Activated naive CD8-positive, alpha-beta T cell (primary cell): ENCODE results near the gene VAV2.

Experiments used
- H3K27ac Mint-ChIP-seq: one replicate; pipeline ENCODE4 v1.8.0; 2021; ENCODE audit warnings: mixed read lengths
- H3K27me3 Mint-ChIP-seq: one replicate; pipeline ENCODE4 v1.8.0; 2021; ENCODE audit warnings: mixed read lengths
- H3K36me3 Mint-ChIP-seq: one replicate; pipeline ENCODE4 v1.8.0; 2021; ENCODE audit warnings: mixed read lengths
- H3K4me1 Mint-ChIP-seq: one replicate; pipeline ENCODE4 v1.8.0; 2021; ENCODE audit warnings: low read depth, mixed read lengths
- H3K4me3 Mint-ChIP-seq: one replicate; pipeline ENCODE4 v1.8.0; 2021; ENCODE audit warnings: mild to moderate bottlenecking, mixed read lengths
- H3K9me3 Mint-ChIP-seq: one replicate; pipeline ENCODE4 v1.8.0; 2021; ENCODE audit warnings: low read depth, mixed read lengths

Gene VAV2

GRCh38 chr9:134030821-134031470 lies 38.8 kb upstream of the VAV2 start:
- Mint-ChIP-seq H3K27me3 (no peaks in the 10 kb centered on the region), H3K36me3 (peaks cover 3% of the 10 kb centered on the region), H3K4me3 (no peak overlapping the region), H3K9me3 (no peaks in the 10 kb centered on the region), H3K4me1 (peaks cover 5% of the 10 kb centered on the region), H3K27ac (no peak overlapping the region)

GRCh38 chr9:134029248-134030226 lies 37.4 kb upstream of the VAV2 start:
- Mint-ChIP-seq H3K27ac (no peak overlapping the region), H3K4me1 (peaks cover 5% of the 10 kb centered on the region), H3K27me3 (no peaks in the 10 kb centered on the region), H3K9me3 (no peaks in the 10 kb centered on the region), H3K4me3 (no peak overlapping the region), H3K36me3 (peaks cover 3% of the 10 kb centered on the region)

- no peaks in the 10 kb centered on the region for H3K9me3 Mint-ChIP-seq
These were observed 36.6 kb upstream of the VAV2 start for GRCh38 chr9:134028575-134029247.

GRCh38 chr9:134028076-134028475 lies 36.0 kb upstream of the VAV2 start:
- Mint-ChIP-seq H3K27me3 (no peaks in the 10 kb centered on the region), H3K27ac (no peak overlapping the region), H3K4me1 (peaks cover 7% of the 10 kb centered on the region), H3K36me3 (peaks cover under 1% of the 10 kb centered on the region), H3K4me3 (peak overlapping the region; percentile 19), H3K9me3 (no peaks in the 10 kb centered on the region)

More at GRCh38 chr9:134028575-134029247, 36.6 kb upstream of the VAV2 start:
- H3K4me3 Mint-ChIP-seq = no peak overlapping the region
- no peaks in the 10 kb centered on the region for H3K27me3 Mint-ChIP-seq
- H3K36me3 Mint-ChIP-seq = peaks cover 3% of the 10 kb centered on the region
- H3K27ac Mint-ChIP-seq = no peak overlapping the region
- peaks cover 7% of the 10 kb centered on the region for H3K4me1 Mint-ChIP-seq

GRCh38 chr9:134027561-134027960 lies 35.4 kb upstream of the VAV2 start:
- H3K4me3 Mint-ChIP-seq = peak overlapping the region; percentile 79
- no peak overlapping the region for H3K27ac Mint-ChIP-seq

GRCh38 chr9:134026981-134027380 lies 34.9 kb upstream of the VAV2 start:
- Mint-ChIP-seq H3K9me3 (no peaks in the 10 kb centered on the region), H3K4me3 (peak overlapping the region; percentile 79), H3K27ac (no peak overlapping the region), H3K4me1 (peaks cover 7% of the 10 kb centered on the region), H3K36me3 (no peaks in the 10 kb centered on the region), H3K27me3 (no peaks in the 10 kb centered on the region)

More at GRCh38 chr9:134027561-134027960, 35.4 kb upstream of the VAV2 start:
- Mint-ChIP-seq H3K4me1 (peaks cover 7% of the 10 kb centered on the region), H3K9me3 (no peaks in the 10 kb centered on the region), H3K36me3 (no peaks in the 10 kb centered on the region), H3K27me3 (no peaks in the 10 kb centered on the region)

- peaks cover 7% of the 10 kb centered on the region for H3K4me1 Mint-ChIP-seq
- no peaks in the 10 kb centered on the region for H3K9me3 Mint-ChIP-seq
- H3K27ac Mint-ChIP-seq = no peak overlapping the region
- no peaks in the 10 kb centered on the region for H3K27me3 Mint-ChIP-seq
- peak overlapping the region; percentile 79 for H3K4me3 Mint-ChIP-seq
- H3K36me3 Mint-ChIP-seq = no peaks in the 10 kb centered on the region
These were observed 34.5 kb upstream of the VAV2 start for GRCh38 chr9:134026581-134026980.

GRCh38 chr9:134025606-134026541 lies 33.8 kb upstream of the VAV2 start:
- no peaks in the 10 kb centered on the region for H3K36me3 Mint-ChIP-seq
- H3K27ac Mint-ChIP-seq = no peak overlapping the region
- H3K9me3 Mint-ChIP-seq = no peaks in the 10 kb centered on the region
- H3K27me3 Mint-ChIP-seq = no peaks in the 10 kb centered on the region
- H3K4me3 Mint-ChIP-seq = peak overlapping the region; percentile 79
- H3K4me1 Mint-ChIP-seq = peaks cover 7% of the 10 kb centered on the region

- no peak within 1 kb of the TSS for H3K27ac Mint-ChIP-seq
- peaks cover 7% of the 10 kb centered on the region for H3K4me1 Mint-ChIP-seq
- H3K36me3 Mint-ChIP-seq = no peaks in the 10 kb centered on the region
- no peaks in the 10 kb centered on the region for H3K27me3 Mint-ChIP-seq
- no peaks in the 10 kb centered on the region for H3K9me3 Mint-ChIP-seq
- peak within 1 kb of the TSS; percentile 79 for H3K4me3 Mint-ChIP-seq
These were observed 32.9 kb upstream of the VAV2 start, which contains the start of gene BRD3OS for GRCh38 chr9:134024828-134025605. Gene BRD3OS (plus strand): TSS chr9:134025481. CDS start chr9:134026748, 1,267 bp downstream.

GRCh38 chr9:134024214-134024792 lies 32.2 kb upstream of the VAV2 start:
- H3K4me1 Mint-ChIP-seq = peaks cover 7% of the 10 kb centered on the region
- peak overlapping the region; percentile 60 for H3K4me3 Mint-ChIP-seq
- H3K36me3 Mint-ChIP-seq = no peaks in the 10 kb centered on the region
- H3K27me3 Mint-ChIP-seq = no peaks in the 10 kb centered on the region
- H3K27ac Mint-ChIP-seq = no peak overlapping the region
- H3K9me3 Mint-ChIP-seq = no peaks in the 10 kb centered on the region

- Mint-ChIP-seq H3K4me3 (no peak overlapping the region), H3K9me3 (no peaks in the 10 kb centered on the region), H3K27ac (no peak overlapping the region), H3K36me3 (no peaks in the 10 kb centered on the region), H3K27me3 (no peaks in the 10 kb centered on the region), H3K4me1 (no peaks in the 10 kb centered on the region)
These were observed 22.8 kb upstream of the VAV2 start for GRCh38 chr9:134014946-134015345.

- H3K4me3 Mint-ChIP-seq = no peak overlapping the region
- H3K4me1 Mint-ChIP-seq = no peaks in the 10 kb centered on the region
- H3K27ac Mint-ChIP-seq = no peak overlapping the region
- H3K9me3 Mint-ChIP-seq = no peaks in the 10 kb centered on the region
- peaks cover 7% of the 10 kb centered on the region for H3K27me3 Mint-ChIP-seq
- H3K36me3 Mint-ChIP-seq = no peaks in the 10 kb centered on the region
These were observed 19.3 kb upstream of the VAV2 start for GRCh38 chr9:134011401-134011800.
